KMS-11 (cell line): ENCODE results near the gene IFFO2.

Source experiments
- H2AFZ ChIP-seq: fragments of 200-600 bp; sonication (generic); 2 replicates; pipeline ENCODE4 v1.6.1; 2016; ENCODE audit warnings: antibody characterized with exemption, mixed run types, low read depth
- H3K27ac ChIP-seq: fragments of 200-600 bp; sonication (generic); 2 replicates; pipeline ENCODE4 v1.6.1; 2016; ENCODE audit warnings: mild to moderate bottlenecking, mixed run types
- H3K27me3 ChIP-seq: fragments of 200-600 bp; sonication (generic); 2 replicates; pipeline ENCODE4 v1.6.1; 2017; ENCODE audit warnings: mild to moderate bottlenecking, low read depth, mixed run types, moderate library complexity; ENCODE audit not compliant: insufficient read depth
- H3K36me3 ChIP-seq: fragments of 200-600 bp; sonication (generic); 2 replicates; pipeline ENCODE4 v1.6.1; 2017; ENCODE audit warnings: mild to moderate bottlenecking, mixed run types; ENCODE audit not compliant: insufficient read depth
- H3K4me1 ChIP-seq: fragments of 200-600 bp; sonication (generic); 2 replicates; pipeline ENCODE4 v1.6.1; 2016; ENCODE audit warnings: mild to moderate bottlenecking, low read depth, mixed run types; ENCODE audit not compliant: poor library complexity, severe bottlenecking
- H3K4me2 ChIP-seq: fragments of 200-600 bp; sonication (generic); 2 replicates; pipeline ENCODE4 v1.7.0; 2016; ENCODE audit warnings: mild to moderate bottlenecking, mixed run types
- H3K4me3 ChIP-seq: fragments of 200-600 bp; sonication (generic); IDR thresholded peaks from 2 replicates; pipeline ENCODE4 v1.6.1; 2017; ENCODE audit warnings: low read depth, low read length, mixed read lengths; ENCODE audit not compliant: insufficient read depth
- H3K79me2 ChIP-seq: fragments of 200-600 bp; sonication (generic); 2 replicates; pipeline ENCODE4 v1.6.1; 2016; ENCODE audit warnings: low read depth, mixed run types; ENCODE audit not compliant: insufficient read depth
- H3K9ac ChIP-seq: fragments of 200-600 bp; sonication (generic); 2 replicates; pipeline ENCODE4 v1.6.1; 2016; ENCODE audit warnings: mild to moderate bottlenecking, mixed run types
- H4K20me1 ChIP-seq: fragments of 200-600 bp; sonication (generic); 2 replicates; pipeline ENCODE4 v1.6.1; 2016; ENCODE audit warnings: mild to moderate bottlenecking, mixed run types; ENCODE audit not compliant: insufficient read depth
- TF ChIP-seq, protein P1 (sequence below): fragments of 200-600 bp; sonication (generic); conservative IDR thresholded peaks from 2 replicates; pipeline ENCODE4 v1.6.1; 2017; ENCODE audit warnings: low read depth, mild to moderate bottlenecking, antibody characterized with exemption, low read length, moderate library complexity, mixed read lengths

The IFFO2 gene

DNA sequence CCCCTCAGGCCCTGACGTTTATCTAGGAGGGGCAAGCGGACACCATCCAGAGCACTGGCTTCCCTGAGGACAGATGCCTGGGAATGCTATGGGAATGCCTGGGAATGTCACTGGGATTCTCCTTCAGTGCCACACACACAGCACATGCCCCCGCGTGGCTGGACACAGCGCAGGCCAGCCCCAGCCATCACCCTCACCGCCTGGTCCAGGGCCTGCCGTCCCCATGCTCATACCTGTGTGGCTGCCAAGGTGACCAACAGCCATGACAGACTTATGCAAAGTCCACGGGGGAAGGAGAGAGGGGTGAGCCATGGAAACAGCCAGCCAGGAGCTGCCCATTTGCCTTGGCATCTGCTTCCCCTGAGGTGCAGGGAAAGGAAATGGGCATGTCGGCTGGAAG is 91.3 kb downstream of the IFFO2 start:
- TF ChIP-seq, protein P1, sequence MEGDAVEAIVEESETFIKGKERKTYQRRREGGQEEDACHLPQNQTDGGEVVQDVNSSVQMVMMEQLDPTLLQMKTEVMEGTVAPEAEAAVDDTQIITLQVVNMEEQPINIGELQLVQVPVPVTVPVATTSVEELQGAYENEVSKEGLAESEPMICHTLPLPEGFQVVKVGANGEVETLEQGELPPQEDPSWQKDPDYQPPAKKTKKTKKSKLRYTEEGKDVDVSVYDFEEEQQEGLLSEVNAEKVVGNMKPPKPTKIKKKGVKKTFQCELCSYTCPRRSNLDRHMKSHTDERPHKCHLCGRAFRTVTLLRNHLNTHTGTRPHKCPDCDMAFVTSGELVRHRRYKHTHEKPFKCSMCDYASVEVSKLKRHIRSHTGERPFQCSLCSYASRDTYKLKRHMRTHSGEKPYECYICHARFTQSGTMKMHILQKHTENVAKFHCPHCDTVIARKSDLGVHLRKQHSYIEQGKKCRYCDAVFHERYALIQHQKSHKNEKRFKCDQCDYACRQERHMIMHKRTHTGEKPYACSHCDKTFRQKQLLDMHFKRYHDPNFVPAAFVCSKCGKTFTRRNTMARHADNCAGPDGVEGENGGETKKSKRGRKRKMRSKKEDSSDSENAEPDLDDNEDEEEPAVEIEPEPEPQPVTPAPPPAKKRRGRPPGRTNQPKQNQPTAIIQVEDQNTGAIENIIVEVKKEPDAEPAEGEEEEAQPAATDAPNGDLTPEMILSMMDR, result no peak
- Histone ChIP-seq H3K27ac (no peak overlapping the region), H3K79me2 (no peaks in the 10 kb centered on the region), H3K27me3 (peaks cover 51% of the 10 kb centered on the region; the same call in 1 of the 2 replicates), H4K20me1 (no peaks in the 10 kb centered on the region), H2AFZ (no peak overlapping the region), H3K9ac (no peak overlapping the region), H3K4me1 (no peaks in the 10 kb centered on the region), H3K4me3 (no peak overlapping the region), H3K36me3 (no peaks in the 10 kb centered on the region), H3K4me2 (no peak overlapping the region)

DNA sequence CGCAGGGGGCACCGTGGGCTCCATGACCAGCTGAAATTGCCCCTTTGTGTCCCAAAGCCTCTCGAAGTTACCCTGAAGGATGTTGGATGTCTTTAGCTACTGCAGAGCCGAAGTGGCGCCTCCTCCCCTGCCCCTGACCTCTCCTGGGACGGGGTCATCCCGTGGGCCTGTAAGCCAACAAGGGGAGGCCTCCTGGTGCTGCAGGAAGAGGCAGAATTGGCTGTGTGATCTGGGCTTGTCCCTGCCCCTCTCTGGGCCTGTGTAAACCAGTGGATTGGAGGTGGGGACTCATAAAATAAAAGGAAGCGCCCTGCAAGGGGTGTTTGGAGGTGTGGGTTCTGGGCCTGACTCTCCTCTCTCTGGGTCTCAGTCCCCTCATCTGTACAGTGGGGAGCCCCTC is 94.9 kb downstream of the IFFO2 start:
- Histone ChIP-seq H3K4me2 (no peak overlapping the region), H3K27me3 (peaks cover 26% of the 10 kb centered on the region; the same call in 1 of the 2 replicates), H3K27ac (no peak overlapping the region), H3K36me3 (no peaks in the 10 kb centered on the region), H3K4me1 (no peaks in the 10 kb centered on the region), H2AFZ (no peak overlapping the region), H3K79me2 (no peaks in the 10 kb centered on the region), H4K20me1 (no peaks in the 10 kb centered on the region), H3K4me3 (no peak overlapping the region), H3K9ac (no peak overlapping the region)
- TF ChIP-seq, protein P1, result no peak

GRCh38 chr1:18861082-18861481 is 95.4 kb downstream of the IFFO2 start:
- Histone ChIP-seq H4K20me1 (no peaks in the 10 kb centered on the region), H3K27me3 (peaks cover 22% of the 10 kb centered on the region; the same call in 1 of the 2 replicates), H3K9ac (no peak overlapping the region), H3K4me1 (no peaks in the 10 kb centered on the region), H3K27ac (no peak overlapping the region), H3K36me3 (no peaks in the 10 kb centered on the region), H2AFZ (no peak overlapping the region), H3K4me3 (no peak overlapping the region), H3K79me2 (no peaks in the 10 kb centered on the region), H3K4me2 (no peak overlapping the region)
- TF ChIP-seq, protein P1, result no peak

DNA sequence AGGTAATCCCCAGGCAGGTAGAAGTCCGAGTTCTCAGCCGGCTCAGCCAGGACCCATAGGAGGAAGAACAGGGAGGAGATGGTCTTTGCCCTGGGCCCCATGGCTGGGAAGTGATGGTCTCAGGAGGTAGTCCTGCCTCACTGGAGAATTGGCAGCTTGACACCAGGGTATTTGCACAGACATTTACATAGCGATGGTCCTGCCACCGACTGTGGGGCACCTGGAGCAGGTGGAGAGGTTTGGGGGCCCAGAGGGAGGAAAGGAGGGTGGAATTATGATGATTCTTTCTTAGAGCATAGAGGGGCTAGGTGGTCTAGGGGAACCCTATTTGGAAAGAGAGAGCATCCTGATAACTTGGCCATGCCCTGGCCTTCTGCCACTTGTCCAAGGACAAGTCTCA is 96.9 kb downstream of the IFFO2 start, which contains the start of gene TAS1R2:
TSS of gene TAS1R2 (minus strand) at position 101 of the 400 bp plus-strand sequence. CDS start at position 101, 0 bp downstream.
- Histone ChIP-seq H3K4me3 (no peak within 1 kb of the TSS), H3K9ac (no peak within 1 kb of the TSS), H3K36me3 (no peaks in the 10 kb centered on the region), H3K79me2 (no peaks in the 10 kb centered on the region), H3K4me1 (no peaks in the 10 kb centered on the region), H2AFZ (no peak within 1 kb of the TSS), H3K27me3 (peaks cover 14% of the 10 kb centered on the region; the same call in 1 of the 2 replicates), H3K4me2 (no peak within 1 kb of the TSS), H3K27ac (no peak within 1 kb of the TSS), H4K20me1 (no peaks in the 10 kb centered on the region)
- TF ChIP-seq, protein P1, result no peak
